AG09309 (cell line): ENCODE measurements around the gene SAMD4A.

Experiments
- DNase-seq: peaks from one replicate; pipeline ENCODE4 v3.0.0-alpha.2; 2010; ENCODE audit warnings: low read depth
- H3K4me3 ChIP-seq: 2 replicates; pipeline ENCODE4 v1.5.1; 2011; ENCODE audit warnings: mild to moderate bottlenecking, low read depth, low read length, moderate library complexity; ENCODE audit not compliant: control insufficient read depth
- CTCF ChIP-seq: IDR thresholded peaks from 2 replicates; pipeline ENCODE4 v1.5.1; 2011; ENCODE audit warnings: mild to moderate bottlenecking, low read depth, low read length, inconsistent platforms; ENCODE audit not compliant: insufficient read depth, control insufficient read depth; ENCODE audit errors: missing control alignments

SAMD4A gene

DNA sequence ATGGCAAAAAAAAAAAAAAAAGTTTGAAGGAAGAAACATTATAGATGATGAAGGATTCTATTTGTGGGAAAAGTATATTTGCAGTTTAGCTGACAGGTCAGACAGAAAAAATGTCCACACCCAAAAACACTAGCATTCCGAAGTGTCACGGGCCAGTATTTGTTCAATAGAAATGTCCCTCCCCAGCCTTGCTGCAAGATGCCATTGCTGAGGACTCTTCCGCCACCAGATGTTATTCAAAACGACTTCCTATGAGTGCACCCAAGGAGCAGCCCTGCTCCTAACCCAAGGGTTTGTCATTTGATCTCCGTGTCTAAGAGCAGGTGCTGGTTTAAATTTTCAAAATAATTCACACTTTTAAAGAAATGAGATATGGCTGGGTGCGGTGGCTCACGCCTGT is 172.6 kb downstream of the SAMD4A start:
- no peak for DNase-seq
- TF ChIP-seq CTCF, result no peak
- H3K4me3 ChIP-seq, result no peak overlapping the region

GRCh38 chr14:54742492-54743350 is 175.8 kb downstream of the SAMD4A start:
- DNase-seq, result no peak
- no peak for TF ChIP-seq CTCF

GRCh38 chr14:54743382-54743781 is 176.5 kb downstream of the SAMD4A start:
- TF ChIP-seq CTCF, result no peak
- no peak overlapping the region for H3K4me3 ChIP-seq
- no peak for DNase-seq

More at GRCh38 chr14:54742492-54743350, 175.8 kb downstream of the SAMD4A start:
- H3K4me3 ChIP-seq, result no peak overlapping the region

DNA sequence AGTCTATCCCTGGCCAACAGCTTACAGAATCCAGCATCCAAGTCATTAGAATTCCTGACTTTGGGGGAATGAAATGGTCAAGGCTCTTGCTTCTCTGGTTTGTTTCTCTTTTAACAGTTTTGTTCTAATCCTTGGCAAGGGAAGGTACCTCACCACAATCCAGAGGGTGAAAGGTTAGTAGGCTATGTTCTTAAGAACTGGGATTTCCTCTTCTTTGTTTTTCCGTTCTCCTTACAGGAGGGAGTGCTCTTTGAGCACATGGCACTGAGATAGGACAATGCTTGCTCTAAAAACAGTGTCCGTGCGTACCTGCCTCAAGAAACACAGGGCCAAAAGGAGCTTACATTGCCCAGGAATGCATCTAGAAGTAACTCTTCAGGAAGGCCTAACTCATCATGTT is 179.1 kb downstream of the SAMD4A start:
- H3K4me3 ChIP-seq, result no peak overlapping the region
- DNase-seq, result no peak
- no peak for TF ChIP-seq CTCF

DNA sequence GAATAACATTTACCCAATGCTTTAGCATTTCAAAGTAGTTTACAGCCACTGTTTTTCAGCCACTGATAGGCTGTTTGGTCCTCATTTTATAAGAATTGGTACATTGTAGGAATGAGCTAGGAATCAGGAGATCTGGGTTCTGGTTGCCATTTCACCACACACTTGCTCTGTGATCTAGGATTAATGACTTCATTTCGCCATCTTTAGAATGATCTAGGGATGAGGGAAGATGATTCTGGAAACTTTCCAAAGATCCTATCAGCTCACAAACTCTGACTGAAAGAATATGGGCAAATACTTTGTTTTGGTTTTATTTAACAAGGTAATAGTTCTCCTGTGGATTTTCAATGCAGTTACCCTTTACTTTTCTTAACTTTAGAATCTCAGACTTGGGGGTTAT is 180.7 kb downstream of the SAMD4A start:
- no peak overlapping the region for H3K4me3 ChIP-seq
- TF ChIP-seq CTCF, result no peak
- DNase-seq, result no peak

DNA sequence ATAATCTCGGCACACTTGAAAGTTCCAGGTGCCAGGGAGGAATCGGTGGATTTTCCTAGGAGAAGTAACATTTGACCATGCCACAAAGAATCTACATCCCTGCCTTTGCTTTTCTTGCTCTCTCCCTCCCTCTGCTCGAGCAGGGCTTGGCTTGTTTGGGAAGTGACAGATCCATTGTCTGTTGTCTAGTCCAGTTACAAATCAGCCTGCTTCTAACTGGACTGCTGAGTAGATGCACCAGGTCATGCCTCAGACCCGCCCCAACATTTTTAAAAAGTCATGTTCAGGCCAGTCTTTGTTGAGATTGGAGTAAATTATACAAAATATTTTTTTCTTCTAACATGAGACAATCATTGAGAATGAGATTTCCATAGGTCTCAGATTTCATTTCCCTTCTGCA is 182.3 kb downstream of the SAMD4A start:
- TF ChIP-seq CTCF, result no peak
- H3K4me3 ChIP-seq, result no peak overlapping the region
- DNase-seq, result no peak
